ENCODE results near the gene RXFP3.

RXFP3 gene

DNA sequence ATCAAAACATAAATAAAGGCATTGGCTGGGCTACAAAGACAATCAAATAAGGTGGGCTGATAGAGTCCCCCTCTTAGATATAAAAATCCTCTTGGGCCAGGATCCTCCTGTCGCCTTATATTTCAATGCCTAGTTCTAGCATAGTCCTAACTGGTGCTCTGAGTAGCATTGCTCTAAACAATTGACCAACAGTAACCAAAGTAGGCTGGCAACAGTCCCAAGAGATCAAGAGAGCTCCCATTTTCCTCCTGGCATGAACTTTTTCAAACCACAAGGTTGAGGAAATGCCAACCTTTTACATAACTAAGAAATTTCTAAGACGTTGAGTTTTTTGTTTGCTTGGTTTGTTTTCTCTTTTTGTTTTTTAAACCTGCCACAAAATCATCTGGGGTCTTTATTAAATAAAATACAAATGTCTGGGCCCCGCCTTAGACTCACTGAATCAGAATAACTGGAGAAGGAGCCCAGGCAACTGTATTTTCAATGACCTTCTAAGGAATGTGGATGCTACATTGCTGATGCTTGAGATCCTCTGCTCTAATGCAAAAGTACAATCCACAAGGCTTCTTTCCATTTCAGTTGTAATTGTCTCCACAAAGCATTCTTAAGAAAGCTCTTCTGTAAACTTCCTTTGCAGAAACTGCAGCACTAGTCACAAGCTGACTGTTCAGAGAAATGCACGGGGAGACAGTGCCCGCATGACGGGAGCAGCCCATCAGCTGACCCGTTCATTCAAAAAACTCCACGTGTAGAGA is 45.4 kb downstream of the RXFP3 start:
- DNase-seq = no peak

DNA sequence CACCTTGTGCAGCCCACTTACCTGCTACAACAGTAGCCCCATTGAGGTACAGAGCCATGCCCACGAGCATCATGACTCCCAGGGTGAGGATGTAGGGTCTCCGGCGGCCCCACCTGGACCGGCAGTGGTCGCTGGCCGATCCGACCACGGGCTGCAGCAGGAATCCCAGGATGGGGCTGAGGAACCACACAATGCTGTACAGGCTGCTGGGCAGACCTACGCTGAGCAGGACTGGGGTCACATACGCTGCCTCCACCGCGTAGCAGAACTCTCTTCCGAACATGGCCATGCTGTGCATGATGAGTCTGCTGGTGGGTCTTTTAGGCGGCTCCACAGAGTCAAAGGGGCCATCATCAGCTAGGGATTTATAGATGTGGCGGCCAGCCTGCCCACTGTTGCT is 48.0 kb downstream of the RXFP3 start:
- no peak for DNase-seq

DNA sequence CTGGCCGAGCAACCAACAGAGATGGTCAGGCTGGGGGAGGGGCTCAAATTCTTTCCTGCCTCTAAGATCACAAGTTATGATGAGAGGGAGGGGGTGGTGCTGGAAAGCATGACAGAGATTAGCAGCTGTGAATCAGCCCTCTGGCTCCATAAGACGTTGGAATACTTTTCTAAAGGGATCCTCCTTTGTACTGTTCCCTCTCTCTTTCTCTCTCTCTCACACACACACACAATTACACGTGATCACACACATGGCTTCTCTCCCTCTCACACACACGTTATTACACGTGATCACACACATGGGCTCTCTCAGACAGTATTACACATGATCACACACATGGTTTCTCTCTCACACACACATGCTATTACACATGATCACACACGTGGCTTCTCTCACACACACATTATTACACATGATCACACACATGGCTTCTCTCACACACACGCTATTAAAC is 48.5 kb downstream of the RXFP3 start, which contains the start of gene SLC45A2:
TSS of gene SLC45A2 (minus strand) at position 23 of the 454 bp plus-strand sequence. CDS start 110 bp downstream, outside the sequence.
- DNase-seq = peak; percentile 3

DNA sequence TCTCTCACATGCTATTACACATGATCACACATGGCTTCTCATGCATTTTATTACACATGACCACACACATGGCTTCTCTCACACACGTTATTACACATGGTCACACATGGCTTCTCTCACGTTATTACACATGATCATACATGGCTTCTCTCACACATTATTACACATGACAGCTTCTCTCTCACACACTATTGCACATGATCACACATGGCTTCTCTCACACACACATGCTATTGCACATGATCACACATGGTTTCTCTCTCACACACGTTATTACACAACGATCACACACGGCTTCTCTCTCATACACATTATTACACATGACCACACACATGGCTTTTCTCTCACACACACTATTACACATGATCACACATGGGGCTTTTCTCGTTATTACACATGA is 49.3 kb downstream of the RXFP3 start:
- no peak for DNase-seq
